Adrenal gland (tissue), 12 donors: ENCODE data around the gene ABCA13. TPM values are rescaled to one million over a fixed set of nuclear protein-coding genes. Genes with fewer than 3 reads are reported as not detected.

ENCODE experiments used
- DNase-seq, 7 donors: peaks; one replicate each; pipeline ENCODE4 v3.0.0-alpha.2; 2019 to 2020
- H3K27ac ChIP-seq, 5 donors: fragments of 200-600 bp; sonication (generic) in 4 of 5; 1 replicate in 3 of 5; 2 replicates in 2 of 5; pipeline versions ENCODE4 v1.5.1 to v1.8.0; 2016 to 2020; ENCODE audit warnings: mild to moderate bottlenecking in 1 of 5
- H3K27me3 ChIP-seq: fragments of 200-600 bp; 2 replicates; pipeline ENCODE4 v1.8.0; 2021
- H3K36me3 ChIP-seq, 2 donors: fragments of 200-600 bp; replicated peaks in 1 of 2; 1 replicate in 1 of 2; 2 replicates in 1 of 2; pipeline versions ENCODE4 v1.5.1 to v1.8.0; 2018 to 2022
- H3K4me1 ChIP-seq, 2 donors: fragments of 200-600 bp; replicated peaks in 1 of 2; 1 replicate in 1 of 2; 2 replicates in 1 of 2; pipeline versions ENCODE4 v1.5.1 to v1.8.0; 2018 to 2021
- H3K4me3 ChIP-seq, 4 donors: fragments of 200-600 bp; sonication (generic) in 3 of 4; one replicate each; pipeline ENCODE4 v1.5.1; 2016 to 2018
- H3K9me3 ChIP-seq, 3 donors: fragments of 200-600 bp; sonication (generic) in 1 of 3; replicated peaks in 1 of 3; 1 replicate in 2 of 3; 2 replicates in 1 of 3; pipeline versions ENCODE4 v1.5.1 to v1.8.0; 2016 to 2021
- POLR2A ChIP-seq, 2 donors: fragments of 450-650 bp; IDR thresholded peaks; one replicate each; pipeline ENCODE4 v1.6.1; 2017; ENCODE audit warnings: antibody characterized with exemption in 2 of 2, mild to moderate bottlenecking in 2 of 2, moderate library complexity in 1 of 2
- WGBS, 4 donors: extraction: QIAGEN DNeasy Blood & Tissue Kit in 2 of 4; methylation state at CpG; one replicate each; pipeline versions ENCODE4 v1.1.5 to v1.1.7; 2013 to 2017; 5-methylcytosine and 5-hydroxymethylcytosine counted together
- intact Hi-C, 2 donors: fragments of 100-400 bp; cut with DNase I; formaldehyde crosslinking; loops; one replicate each; pipeline versions ENCODE4 v1.14.1 to v1.15.0; 2022 to 2023
- polyA plus RNA-seq, 3 donors: library from polyadenylated mRNA; stranded (reverse); fragments of 200-250 nt in 2 of 3; fragments of 350-450 nt in 1 of 3; fragmentation: Illumina TruSeq in 1 of 3; extraction: RNeasy Lipid Tissue Mini Kit (QIAGEN cat#74804) in 1 of 3; gene quantifications; one replicate each; pipeline ENCODE4 v1.2.3, GENCODE V29; 2013 to 2014
- total RNA-seq, 9 donors: library from RNA; depleted of rRNA in 4 of 9; stranded (reverse); fragments of >200 nt in 4 of 9; fragments of 120-200 nt in 1 of 9; fragmentation: NEBNext Ultra II Directional in 1 of 9; extraction: Animal tissue kit (Norgen Biotek cat#: 25700) in 1 of 9; gene quantifications; one replicate each; pipeline versions ENCODE4 v1.1.0 to v1.2.4, GENCODE V29; 2013 to 2023
- TF ChIP-seq, protein P1 (sequence below), 6 experiments: fragments of 450-650 bp in 4 of 6; fragments of 200-600 bp in 2 of 6; sonication (generic) in 1 of 6; IDR thresholded peaks; 1 replicate in 5 of 6; 2 replicates in 1 of 6; pipeline versions ENCODE4 v1.5.1 to v1.8.0; 2016 to 2021; ENCODE audit warnings: antibody characterized with exemption in 6 of 6, mild to moderate bottlenecking in 2 of 6, moderate library complexity in 1 of 6
- donor health status: healthy with polysubstance abuse.
- donor health status: Bipolar disorder and iron deficiency.
- donor health status: DM: yes; HTN: yes; CAD: no.
- donor health status: DM: no; HTN: no; CAD: no.
- donor health status: DM: no; HTN: no; CAD: no.
- donor health status: DM: yes; HTN: yes; CAD: no.

ABCA13 gene
- total and polyA plus RNA-seq, 12 donors, result 0.03 to 0.94 (median 0.09) TPM; not detected in 4

DNA sequence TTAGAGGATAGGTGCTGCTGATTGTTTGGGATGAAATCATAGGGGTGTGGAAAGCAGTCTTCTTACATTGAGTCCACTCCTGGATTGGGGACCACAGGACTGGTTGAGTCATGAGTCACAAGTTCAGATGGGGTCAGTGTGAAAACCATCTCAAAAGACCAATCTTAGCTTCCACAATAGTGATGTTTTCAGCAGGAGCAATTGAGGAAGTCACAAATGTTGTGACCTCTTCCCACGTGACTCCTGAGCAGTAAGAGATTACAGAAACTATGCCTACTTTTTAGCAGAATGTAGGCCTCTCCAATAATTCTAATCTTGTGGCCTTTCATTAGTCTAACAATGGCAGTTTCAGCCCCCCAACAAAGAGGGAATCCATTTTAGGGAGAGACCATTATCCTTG lies 496.1 kb downstream of the ABCA13 start:
- no peak overlapping the region for H3K4me3 ChIP-seq
- H3K27ac ChIP-seq, result no peak overlapping the region
- no peaks in the 10 kb centered on the region for H3K27me3 ChIP-seq
- DNase-seq, result no peak
- 50 to 86% (median 62%) methylated on average over 1 of the region's 1 CpG for WGBS, 4 donors
- no peak for TF ChIP-seq POLR2A (IDR thresholded peaks at IDR 0.05)
- TF ChIP-seq, protein P1, sequence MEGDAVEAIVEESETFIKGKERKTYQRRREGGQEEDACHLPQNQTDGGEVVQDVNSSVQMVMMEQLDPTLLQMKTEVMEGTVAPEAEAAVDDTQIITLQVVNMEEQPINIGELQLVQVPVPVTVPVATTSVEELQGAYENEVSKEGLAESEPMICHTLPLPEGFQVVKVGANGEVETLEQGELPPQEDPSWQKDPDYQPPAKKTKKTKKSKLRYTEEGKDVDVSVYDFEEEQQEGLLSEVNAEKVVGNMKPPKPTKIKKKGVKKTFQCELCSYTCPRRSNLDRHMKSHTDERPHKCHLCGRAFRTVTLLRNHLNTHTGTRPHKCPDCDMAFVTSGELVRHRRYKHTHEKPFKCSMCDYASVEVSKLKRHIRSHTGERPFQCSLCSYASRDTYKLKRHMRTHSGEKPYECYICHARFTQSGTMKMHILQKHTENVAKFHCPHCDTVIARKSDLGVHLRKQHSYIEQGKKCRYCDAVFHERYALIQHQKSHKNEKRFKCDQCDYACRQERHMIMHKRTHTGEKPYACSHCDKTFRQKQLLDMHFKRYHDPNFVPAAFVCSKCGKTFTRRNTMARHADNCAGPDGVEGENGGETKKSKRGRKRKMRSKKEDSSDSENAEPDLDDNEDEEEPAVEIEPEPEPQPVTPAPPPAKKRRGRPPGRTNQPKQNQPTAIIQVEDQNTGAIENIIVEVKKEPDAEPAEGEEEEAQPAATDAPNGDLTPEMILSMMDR (IDR thresholded peaks at IDR 0.05), result no peak
- intact Hi-C loops, result no loop called here
- H3K36me3 ChIP-seq, result no peaks in the 10 kb centered on the region
- no peaks in the 10 kb centered on the region for H3K9me3 ChIP-seq
- H3K4me1 ChIP-seq, result no peaks in the 10 kb centered on the region

GRCh38 chr7:48671656-48672055 lies 500.4 kb downstream of the ABCA13 start:
- no peak for TF ChIP-seq POLR2A (IDR thresholded peaks at IDR 0.05)
- TF ChIP-seq, protein P1 (IDR thresholded peaks at IDR 0.05), result no peak
- intact Hi-C loops, result no loop called here
- DNase-seq, result no peak
- no peaks in the 10 kb centered on the region for H3K27me3 ChIP-seq
- no peak overlapping the region for H3K27ac ChIP-seq
- H3K36me3 ChIP-seq, result no peaks in the 10 kb centered on the region
- no peaks in the 10 kb centered on the region for H3K4me1 ChIP-seq
- 48 to 86% (median 67%) methylated on average over 1 of the region's 1 CpG for WGBS, 4 donors
- H3K4me3 ChIP-seq, result no peak overlapping the region
- no peaks in the 10 kb centered on the region for H3K9me3 ChIP-seq

DNA sequence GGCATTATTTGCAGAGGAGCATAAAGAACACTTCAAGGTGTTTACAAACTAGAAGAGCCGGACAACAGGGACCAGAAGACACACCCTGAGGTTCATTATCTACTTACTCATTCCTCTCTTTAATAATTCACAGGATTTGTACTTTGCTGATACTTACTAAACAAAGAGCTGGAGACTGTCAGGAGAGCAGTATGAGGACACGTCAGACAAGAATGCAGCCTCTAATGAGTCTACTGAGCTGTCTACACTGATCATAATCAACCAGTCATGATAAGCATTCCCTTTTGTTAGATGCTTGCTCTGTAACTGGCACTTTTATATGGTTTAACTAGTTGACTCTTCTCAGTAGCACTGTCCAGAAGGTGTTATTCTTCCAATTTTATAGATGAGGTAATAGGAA lies 509.7 kb downstream of the ABCA13 start:
- H3K27me3 ChIP-seq, result no peaks in the 10 kb centered on the region
- 40 to 63% (median 57%) methylated on average over 2 of the region's 2 CpGs for WGBS, 4 donors
- TF ChIP-seq POLR2A (IDR thresholded peaks at IDR 0.05), result no peak
- TF ChIP-seq, protein P1 (IDR thresholded peaks at IDR 0.05), result no peak
- no peaks in the 10 kb centered on the region for H3K9me3 ChIP-seq
- no peak overlapping the region for H3K27ac ChIP-seq
- DNase-seq, result no peak
- H3K4me3 ChIP-seq, result no peak overlapping the region
- H3K36me3 ChIP-seq, result no peaks in the 10 kb centered on the region
- intact Hi-C loops, result no loop called here
- no peaks in the 10 kb centered on the region for H3K4me1 ChIP-seq

DNA sequence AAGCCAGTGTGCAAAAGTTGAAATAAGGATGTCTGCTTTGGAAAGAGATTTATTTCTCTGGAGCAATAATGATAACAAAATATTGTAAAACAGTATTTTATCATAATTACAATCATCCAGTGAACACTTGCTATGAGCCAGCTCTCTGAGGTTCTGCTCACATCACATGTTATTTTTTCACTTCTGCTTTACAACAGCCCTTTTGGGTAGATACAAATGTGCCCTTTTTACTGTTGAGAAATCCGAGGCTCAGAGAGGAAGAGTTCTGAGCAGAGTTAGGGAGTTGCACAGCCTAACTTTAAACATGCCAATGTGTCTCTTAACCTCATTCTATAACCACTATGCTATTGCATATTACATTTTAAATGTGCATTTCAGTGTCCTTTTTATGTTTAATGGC lies 520.5 kb downstream of the ABCA13 start:
- no peak for DNase-seq
- H3K4me1 ChIP-seq, result no peaks in the 10 kb centered on the region
- intact Hi-C loops, result no loop called here
- 19 to 30% (median 26%) methylated on average over 1 of the region's 1 CpG for WGBS, 4 donors
- H3K27ac ChIP-seq, result no peak overlapping the region
- TF ChIP-seq POLR2A (IDR thresholded peaks at IDR 0.05), result no peak
- TF ChIP-seq, protein P1 (IDR thresholded peaks at IDR 0.05), result no peak
- H3K9me3 ChIP-seq, result no peaks in the 10 kb centered on the region
- no peaks in the 10 kb centered on the region for H3K27me3 ChIP-seq
- no peak overlapping the region for H3K4me3 ChIP-seq
- no peaks in the 10 kb centered on the region for H3K36me3 ChIP-seq

Other genes starting within 250 kb of the ABCA13 start
- under 1 TPM in 8 of 9 donors, not detected in 1; 0.11 to 0.71 (median 0.17) TPM for gene PKD1L1, start 223.0 kb upstream of the ABCA13 start, total RNA-seq
- 1 to 10 TPM in 1 of 3 donors, under 1 TPM in 2; 0.13 to 1.0 (median 0.56) TPM for gene PKD1L1, start 223.0 kb upstream of the ABCA13 start, polyA plus RNA-seq
- 10 to 100 TPM; 18.0 to 38.0 (median 35.2) TPM for gene HUS1, start 191.8 kb upstream of the ABCA13 start, total RNA-seq
- 10 to 100 TPM in 1 of 3 donors, 1 to 10 TPM in 2; 8.3 to 45.1 (median 8.9) TPM for gene HUS1, start 191.8 kb upstream of the ABCA13 start, polyA plus RNA-seq
- gene SUN3, start 142.4 kb upstream of the ABCA13 start, total RNA-seq, result not detected
- 1 to 10 TPM in 1 of 3 donors, under 1 TPM in 1, not detected in 1; 0.20 to 1.0 TPM for gene SUN3, start 142.4 kb upstream of the ABCA13 start, polyA plus RNA-seq
- gene C7orf57, start 135.9 kb upstream of the ABCA13 start, total RNA-seq, result 1 to 10 TPM in 1 of 9 donors, not detected in 8; 1.7 TPM
- not detected for gene C7orf57, start 135.9 kb upstream of the ABCA13 start, polyA plus RNA-seq
- gene UPP1, start 82.2 kb upstream of the ABCA13 start, total RNA-seq, result 10 to 100 TPM in 8 of 9 donors, 1 to 10 TPM in 1; 6.9 to 47.1 (median 23.7) TPM
- 100 to 1,000 TPM in 2 of 3 donors, 10 to 100 TPM in 1; 15.9 to 132 (median 112) TPM for gene UPP1, start 82.2 kb upstream of the ABCA13 start, polyA plus RNA-seq